Erythroblast (primary cell): ENCODE data around the gene ITGAD.

Experiments used
- DNase-seq, 2 experiments: peaks; one replicate each; lab custom pipeline; 2025; lab: John Stamatoyannopoulos, UW
- GATA1 ChIP-seq: IDR thresholded peaks from 2 replicates; pipeline ENCODE4 v1.6.1; 2011; ENCODE audit warnings: low read depth, mild to moderate bottlenecking, control low read depth, low read length, moderate library complexity
- POLR2A ChIP-seq: IDR thresholded peaks from 2 replicates; pipeline ENCODE4 v1.6.1; 2011; ENCODE audit warnings: mild to moderate bottlenecking, low read length

Gene ITGAD

DNA sequence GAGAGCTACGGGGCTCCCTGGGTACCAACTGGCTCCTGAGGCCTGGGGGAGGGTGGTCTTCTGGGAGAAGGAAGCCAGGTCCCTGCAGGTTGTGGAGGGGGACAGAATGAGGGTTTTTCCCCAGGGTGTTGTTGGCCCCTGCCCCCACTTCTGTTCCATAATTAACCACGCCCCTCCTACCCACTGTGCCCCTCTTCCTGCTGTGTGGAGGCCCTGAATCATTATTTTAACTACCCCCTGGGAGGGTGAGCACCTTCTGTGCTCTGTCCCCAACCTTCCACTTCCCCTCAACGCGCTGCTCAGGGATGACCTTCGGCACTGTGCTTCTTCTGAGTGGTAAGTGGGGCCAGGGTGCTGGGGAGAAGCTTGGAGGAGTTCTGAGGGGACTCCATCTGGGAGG lies at the start of gene ITGAD:
ITGAD (plus strand) TSS at position 280 of the 400 bp plus-strand sequence; CDS start at position 306, 26 bp downstream.
- TF ChIP-seq GATA1 (no peak), POLR2A (no peak)
- DNase-seq, result no peak

DNA sequence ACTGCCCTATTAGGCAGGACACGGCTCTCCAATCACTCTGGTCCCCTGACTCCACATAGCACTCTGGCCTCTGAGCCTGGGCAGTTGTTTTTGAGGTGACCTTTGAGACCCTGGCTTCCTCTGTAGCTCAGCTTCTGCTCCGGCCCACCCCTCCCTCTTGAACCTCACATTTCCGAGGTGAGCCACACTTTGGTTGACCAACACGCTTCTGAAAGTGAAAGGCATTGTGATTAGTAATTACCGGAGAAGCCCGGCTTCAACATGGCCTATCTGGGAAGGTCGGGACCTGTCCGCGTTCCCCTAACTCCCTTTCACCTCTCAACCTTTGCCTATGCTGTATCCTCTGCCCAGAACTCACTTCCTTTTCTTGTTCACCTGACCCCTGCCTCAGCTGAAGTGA lies 48.4 kb upstream of the ITGAD start:
- TF ChIP-seq GATA1, result no peak
- TF ChIP-seq POLR2A, result no peak
- no peak for DNase-seq

GRCh38 chr16:31347445-31347844 lies 45.7 kb upstream of the ITGAD start:
- DNase-seq, result peak in 1 of 2 experiments; percentile 25
- TF ChIP-seq POLR2A, result no peak
- TF ChIP-seq GATA1, result no peak

DNA sequence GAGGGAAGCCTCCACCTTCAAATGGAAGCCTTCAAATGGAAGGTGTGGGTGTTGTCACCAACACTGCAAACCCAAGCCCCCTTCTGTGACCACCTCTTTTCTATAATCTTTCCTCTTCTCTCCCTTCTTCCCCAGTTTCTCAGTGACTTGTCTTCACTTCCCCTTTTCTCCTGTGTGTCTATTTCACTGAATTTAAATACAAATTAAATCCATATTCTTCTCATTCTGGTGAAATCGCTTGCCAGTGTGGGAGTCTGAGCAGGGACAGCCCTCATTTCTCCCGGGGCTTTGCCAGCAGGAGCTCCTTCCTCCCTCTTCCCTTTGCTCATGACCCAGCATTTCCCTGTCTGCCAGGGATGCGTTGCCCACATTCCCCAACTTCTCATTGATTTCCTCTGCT lies 44.6 kb upstream of the ITGAD start:
- DNase-seq, result no peak
- TF ChIP-seq GATA1, result no peak
- TF ChIP-seq POLR2A, result no peak

- DNase-seq, result no peak
- TF ChIP-seq GATA1 (no peak), POLR2A (no peak)
These were observed 42.7 kb upstream of the ITGAD start for GRCh38 chr16:31350275-31351005.

- no peak for DNase-seq
These were observed 41.7 kb upstream of the ITGAD start for GRCh38 chr16:31351246-31351941.

DNA sequence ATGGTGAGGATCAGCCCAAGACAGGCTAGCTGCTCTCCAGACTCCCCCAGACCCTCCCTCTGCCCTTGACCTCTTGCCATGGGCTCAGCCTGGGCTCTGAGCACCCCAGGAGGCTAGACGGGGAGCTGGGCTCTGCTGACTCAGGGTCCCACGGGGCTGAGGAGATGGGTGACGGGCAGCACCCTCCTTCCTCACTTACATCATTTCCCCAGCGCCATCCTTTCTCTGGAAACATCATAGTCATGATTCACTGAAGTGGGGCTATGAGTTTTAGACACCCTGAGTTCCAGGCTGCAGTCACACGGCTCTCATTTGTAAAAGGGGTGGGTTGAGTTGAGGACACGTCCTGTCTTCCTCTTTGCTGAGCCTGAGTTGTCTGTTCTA lies 41.2 kb upstream of the ITGAD start:
- DNase-seq, result no peak

More at GRCh38 chr16:31351246-31351941, 41.7 kb upstream of the ITGAD start:
- no peak for TF ChIP-seq GATA1
- TF ChIP-seq POLR2A, result no peak

GRCh38 chr16:31352376-31353115 lies 40.6 kb upstream of the ITGAD start:
- no peak for DNase-seq
- no peak for TF ChIP-seq POLR2A
- TF ChIP-seq GATA1, result no peak

More for the DNA sequence above, 41.2 kb upstream of the ITGAD start:
- TF ChIP-seq GATA1 (no peak), POLR2A (no peak)

- TF ChIP-seq POLR2A (peak; percentile 16), GATA1 (no peak)
- peak in 1 of 2 experiments; percentile 39 for DNase-seq
These were observed 38.5 kb upstream of the ITGAD start, which contains the start of gene ITGAX for GRCh38 chr16:31354394-31355291. Gene ITGAX, plus strand, starts transcription at chr16:31355176. Its CDS starts 79 bp downstream, at chr16:31355255.

DNA sequence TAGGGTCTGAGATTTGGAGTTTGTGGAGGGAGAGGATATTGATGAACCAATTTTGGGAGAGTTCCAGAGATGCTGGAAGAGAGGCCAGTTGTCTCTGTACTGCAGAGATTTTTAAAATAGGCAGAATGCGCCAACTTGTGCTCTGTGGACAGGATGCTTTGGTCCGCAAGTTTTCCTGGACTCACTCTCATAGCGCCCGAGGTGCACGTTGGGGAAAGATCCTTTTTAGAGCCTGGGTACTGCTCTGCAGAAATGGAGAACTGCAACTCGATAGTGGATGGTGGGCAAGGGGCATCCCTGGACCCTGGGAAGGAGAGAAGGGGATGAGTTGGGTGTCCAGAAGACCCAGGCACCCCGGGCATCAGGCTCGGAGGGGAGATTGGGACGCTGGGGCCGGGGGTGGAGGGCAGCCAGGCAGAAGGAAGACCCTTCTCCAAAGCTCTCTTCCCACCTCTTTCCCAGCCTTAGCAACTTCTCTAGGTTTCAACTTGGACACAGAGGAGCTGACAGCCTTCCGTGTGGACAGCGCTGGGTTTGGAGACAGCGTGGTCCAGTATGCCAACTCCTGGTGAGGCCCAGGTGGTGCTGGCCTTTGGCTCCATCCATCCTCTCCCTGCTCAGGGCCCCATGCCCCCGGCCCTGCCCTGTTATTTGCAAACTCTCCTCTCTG lies 37.6 kb upstream of the ITGAD start:
- no peak for DNase-seq
- TF ChIP-seq POLR2A, result no peak
- TF ChIP-seq GATA1, result no peak

- DNase-seq, result no peak
- TF ChIP-seq GATA1 (no peak), POLR2A (no peak)
These were observed 36.4 kb upstream of the ITGAD start for GRCh38 chr16:31356566-31357323.
